Mammary epithelial cell (primary cell): Measurements from ENCODE around the gene TCHP.

Experiments used
- CTCF ChIP-seq, 2 donors: IDR thresholded peaks in 1 of 2; conservative IDR thresholded peaks in 1 of 2; 2 replicates each; pipeline ENCODE4 v1.5.1; 2011 to 2012; ENCODE audit warnings: inconsistent platforms in 2 of 2, low read length in 2 of 2, mild to moderate bottlenecking in 2 of 2, control low read depth in 1 of 2, low read depth in 1 of 2; ENCODE audit not compliant: insufficient read depth in 1 of 2; ENCODE audit errors: extremely low read depth in 1 of 2
- EZH2 ChIP-seq: IDR thresholded peaks from 2 replicates; pipeline ENCODE4 v1.6.1; 2012; ENCODE audit warnings: low read length, inconsistent platforms, borderline replicate concordance

DNA sequence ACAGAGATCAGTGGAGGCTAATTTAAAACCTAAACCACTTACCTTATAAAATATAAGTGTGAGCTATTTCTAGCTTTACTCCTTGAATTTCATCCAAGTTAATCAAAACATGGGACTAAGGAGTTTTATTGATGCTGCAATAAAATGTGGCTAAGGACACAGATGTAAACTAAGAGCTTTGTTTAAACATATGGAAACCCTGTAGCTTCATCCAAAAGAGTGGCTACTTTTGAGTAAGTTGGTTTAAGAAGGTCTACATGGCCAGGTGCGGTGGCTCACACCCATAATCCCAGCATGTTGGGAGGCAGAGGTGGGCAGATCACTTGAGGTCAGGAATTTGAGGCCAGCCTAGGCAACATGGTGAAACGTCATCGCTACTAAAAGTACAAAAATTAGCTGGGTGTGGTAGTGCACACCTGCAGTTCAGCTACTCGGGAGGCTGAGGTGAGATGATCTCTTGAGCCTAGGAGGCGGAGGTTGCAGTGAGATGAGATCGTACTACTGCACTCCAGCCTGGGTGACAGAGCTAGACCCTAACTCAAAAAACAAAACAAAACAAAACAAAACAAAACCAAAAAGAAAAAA lies 40.4 kb downstream of the TCHP start:
- TF ChIP-seq EZH2 (no peak), CTCF (conservative IDR thresholded peaks at IDR 0.05 in 1 of 2, IDR thresholded peaks at IDR 0.05 in 1 of 2; ENCODE audit: extremely low read depth in 1 of 2, insufficient read depth in 1 of 2, low read depth in 1 of 2, low read length in 2 of 2) (no peak)
